Activated CD8-positive, alpha-beta memory T cell treated with anti-CD3 and anti-CD28 coated beads for 24 hours (primary cell): ENCODE measurements around the gene CHSY3.

Experiments
- DNase-seq: peaks from one replicate; pipeline ENCODE4 v3.0.0-alpha.2; 2020

The CHSY3 gene

GRCh38 chr5:129904102-129904666 is at the start of gene CHSY3:
CHSY3 (plus strand) TSS chr5:129904465.
- DNase-seq, result peak; percentile 67

GRCh38 chr5:129856325-129856724 is 47.9 kb upstream of the CHSY3 start:
- DNase-seq, result no peak

- no peak for DNase-seq
Measured at GRCh38 chr5:129857116-129857515, 47.1 kb upstream of the CHSY3 start.

- DNase-seq, result no peak
Measured at GRCh38 chr5:129858131-129858675, 46.1 kb upstream of the CHSY3 start.

- DNase-seq, result no peak
Measured at GRCh38 chr5:129884322-129884721, 19.9 kb upstream of the CHSY3 start.

- DNase-seq, result no peak
Measured at GRCh38 chr5:129899454-129899853, 4.8 kb upstream of the CHSY3 start.

- DNase-seq, result no peak
Measured at GRCh38 chr5:129902816-129903215, 1.4 kb upstream of the CHSY3 start.

- no peak for DNase-seq
Measured at GRCh38 chr5:129903466-129904101, 681 bp upstream of the CHSY3 start.

- no peak for DNase-seq
Measured at GRCh38 chr5:129904667-129905472, 605 bp downstream of the CHSY3 start.

GRCh38 chr5:129905473-129906176 is 1.4 kb downstream of the CHSY3 start:
- DNase-seq, result peak; percentile 60

- no peak for DNase-seq
Measured at GRCh38 chr5:129906177-129906887, 2.1 kb downstream of the CHSY3 start.

- no peak for DNase-seq
Measured at GRCh38 chr5:129909225-129909624, 5.0 kb downstream of the CHSY3 start.

- no peak for DNase-seq
Measured at GRCh38 chr5:129912601-129913255, 8.5 kb downstream of the CHSY3 start.

GRCh38 chr5:129915415-129915814 is 11.2 kb downstream of the CHSY3 start:
- no peak for DNase-seq

GRCh38 chr5:129917224-129917623 is 13.0 kb downstream of the CHSY3 start:
- no peak for DNase-seq

GRCh38 chr5:129921204-129921603 is 16.9 kb downstream of the CHSY3 start:
- no peak for DNase-seq

- no peak for DNase-seq
Measured at GRCh38 chr5:129930221-129930620, 26.0 kb downstream of the CHSY3 start.

GRCh38 chr5:129935626-129936025 is 31.4 kb downstream of the CHSY3 start:
- no peak for DNase-seq

GRCh38 chr5:129938077-129938476 is 33.8 kb downstream of the CHSY3 start:
- no peak for DNase-seq

GRCh38 chr5:129943936-129944335 is 39.7 kb downstream of the CHSY3 start:
- no peak for DNase-seq

- DNase-seq, result no peak
Measured at GRCh38 chr5:129945028-129945427, 40.8 kb downstream of the CHSY3 start.

GRCh38 chr5:129945774-129946270 is 41.6 kb downstream of the CHSY3 start:
- no peak for DNase-seq
